HEK293 (cell line): ENCODE data around the gene BPHL.

ENCODE experiments used
- CTCF ChIA-PET: fragments of 350-600 bp; formaldehyde crosslinking; extraction: SDS; loops from one replicate; lab custom pipeline; 2021; ENCODE audit warnings: antibody characterized with exemption; lab: Yijun Ruan, JAX
- POLR2A ChIA-PET: fragments of 300-600 bp; formaldehyde crosslinking; extraction: SDS; loops from one replicate; lab custom pipeline; 2020; ENCODE audit warnings: antibody characterized with exemption, inconsistent platforms; lab: Yijun Ruan, JAX
- H3K27ac ChIP-seq: fragments of 200-500 bp; sonication (Bioruptor generic); 2 replicates; pipeline ENCODE4 v1.5.1; 2014; ENCODE audit warnings: low read depth, low read length, control low read depth, inconsistent platforms; ENCODE audit errors: extremely low read depth
- H3K36me3 ChIP-seq, 2 experiments: fragments of 200-500 bp in 1 of 2; sonication (Bioruptor generic) in 1 of 2; 1 replicate in 1 of 2; 2 replicates in 1 of 2; pipeline ENCODE4 v1.5.1; 2014 to 2017; ENCODE audit warnings: inconsistent platforms in 2 of 2, low read length in 2 of 2; ENCODE audit not compliant: control insufficient read depth in 2 of 2, insufficient read depth in 1 of 2
- H3K4me1 ChIP-seq: fragments of 200-500 bp; sonication (Bioruptor generic); 2 replicates; pipeline ENCODE4 v1.5.1; 2014; ENCODE audit warnings: mild to moderate bottlenecking, low read length, inconsistent platforms; ENCODE audit not compliant: control insufficient read depth, insufficient read depth
- H3K4me3 ChIP-seq: 2 replicates; pipeline ENCODE4 v1.5.1; 2011; ENCODE audit warnings: low read depth, mild to moderate bottlenecking, control low read depth, low read length, moderate library complexity
- H3K9me3 ChIP-seq: fragments of 200-500 bp; sonication (Bioruptor generic); 2 replicates; pipeline ENCODE4 v1.5.1; 2014; ENCODE audit warnings: low read depth, low read length, inconsistent platforms; ENCODE audit not compliant: control insufficient read depth, insufficient read depth
- ATF2 ChIP-seq: fragments of 450-650 bp; formaldehyde crosslinking; IDR thresholded peaks from 2 replicates; pipeline ENCODE4 v1.5.1; 2016; ENCODE audit warnings: missing biosample characterization, missing genetic modification characterization, low read depth
- BCL11A ChIP-seq: fragments of 450-650 bp; formaldehyde crosslinking; IDR thresholded peaks from 2 replicates; pipeline ENCODE4 v1.5.1; 2016; ENCODE audit warnings: low read depth, missing biosample characterization, missing genetic modification characterization
- MEIS1 ChIP-seq: sonication (generic); formaldehyde crosslinking; IDR thresholded peaks from 2 replicates; pipeline ENCODE4 v1.8.1; 2022; ENCODE audit warnings: missing genetic modification reagents, mild to moderate bottlenecking, borderline replicate concordance
- RBAK ChIP-seq: fragments of 450-650 bp; formaldehyde crosslinking; IDR thresholded peaks from 2 replicates; pipeline ENCODE4 v1.5.1; 2016; ENCODE audit warnings: missing biosample characterization, missing genetic modification characterization
- ZBTB26 ChIP-seq: fragments of 450-650 bp; formaldehyde crosslinking; optimal IDR thresholded peaks from 2 replicates; pipeline ENCODE3; 2016; ENCODE audit warnings: missing biosample characterization, mild to moderate bottlenecking, missing genetic modification characterization
- ZNF132 ChIP-seq: fragments of 450-650 bp; formaldehyde crosslinking; IDR thresholded peaks from 2 replicates; pipeline ENCODE4 v1.5.1; 2017; ENCODE audit warnings: missing biosample characterization, missing genetic modification characterization, borderline replicate concordance
- ZNF175 ChIP-seq: fragments of 450-650 bp; formaldehyde crosslinking; IDR thresholded peaks from 2 replicates; pipeline ENCODE4 v1.5.1; 2016; ENCODE audit warnings: missing biosample characterization, missing genetic modification characterization
- ZNF18 ChIP-seq: fragments of 450-650 bp; formaldehyde crosslinking; IDR thresholded peaks from 2 replicates; pipeline ENCODE4 v1.5.1; 2016; ENCODE audit warnings: missing biosample characterization, missing genetic modification characterization
- ZNF362 ChIP-seq: fragments of 450-650 bp; formaldehyde crosslinking; IDR thresholded peaks from 2 replicates; pipeline ENCODE4 v1.5.1; 2016; ENCODE audit warnings: missing biosample characterization, missing genetic modification characterization
- ZNF404 ChIP-seq: fragments of 450-650 bp; formaldehyde crosslinking; IDR thresholded peaks from 2 replicates; pipeline ENCODE4 v1.5.1; 2017; ENCODE audit warnings: missing biosample characterization, missing genetic modification characterization
- ZNF596 ChIP-seq: fragments of 450-650 bp; IDR thresholded peaks from 2 replicates; pipeline ENCODE4 v1.5.0; 2018; ENCODE audit warnings: missing biosample characterization, mild to moderate bottlenecking, missing genetic modification characterization, moderate library complexity
- ZNF704 ChIP-seq: fragments of 450-650 bp; formaldehyde crosslinking; IDR thresholded peaks from 2 replicates; pipeline ENCODE4 v1.5.1; 2016; ENCODE audit warnings: missing biosample characterization, missing genetic modification characterization
- ZNF837 ChIP-seq: fragments of 450-650 bp; formaldehyde crosslinking; IDR thresholded peaks from 2 replicates; pipeline ENCODE4 v1.5.1; 2016; ENCODE audit warnings: missing biosample characterization, missing genetic modification characterization

Gene BPHL

GRCh38 chr6:3124667-3125066 is 6.2 kb downstream of the BPHL start:
- Histone ChIP-seq H3K9me3 (no peaks in the 10 kb centered on the region), H3K4me3 (no peak overlapping the region), H3K36me3 (peaks cover 4 to 14% of the 10 kb centered on the region in 2 experiments; a peak in 2 of 3 replicates), H3K4me1 (no peaks in the 10 kb centered on the region), H3K27ac (no peak overlapping the region)
- CTCF ChIA-PET, result interaction anchor here (0.6 to 4.5 kb wide), 8 partner anchors 29 to 140 kb away, joined by 3 to 25 read pairs (median 4); partner anchors contain the start of gene TUBB2A
- POLR2A ChIA-PET, result interaction anchor here (0.7 kb wide), 2 partner anchors 127 to 387 kb away, joined by 4 to 5 read pairs; no protein-coding TSS in a partner anchor
- TF ChIP-seq ZNF404 (tag by site-specific recombination) (no peak), BCL11A (no peak), RBAK (no peak), MEIS1 (CRISPR knock-in tag) (no peak), ZBTB26 (tag by site-specific recombination) (no peak), ZNF704 (tag by site-specific recombination) (no peak), ZNF837 (tag by site-specific recombination) (no peak), ZNF362 (tag by site-specific recombination) (no peak), ZNF596 (tag by site-specific recombination) (no peak)

- Histone ChIP-seq H3K4me3 (no peak overlapping the region), H3K36me3 (peaks cover 6 to 25% of the 10 kb centered on the region in 2 experiments; a peak in 2 of 3 replicates), H3K9me3 (no peaks in the 10 kb centered on the region), H3K4me1 (no peaks in the 10 kb centered on the region), H3K27ac (no peak overlapping the region)
- CTCF ChIA-PET, result interaction anchor here (0.6 to 6.2 kb wide), 20 partner anchors 9 to 285 kb away, joined by 3 to 69 read pairs (median 3); partner anchors contain the start of genes SERPINB6 and TUBB2A
- POLR2A ChIA-PET, result no interaction called here
- TF ChIP-seq ZNF175 (tag by site-specific recombination) (no peak), ZNF18 (peak; percentile 66; the same call in 1 of the 2 replicates)
These were observed 7.3 kb downstream of the BPHL start for GRCh38 chr6:3125815-3126214.

GRCh38 chr6:3128356-3129108 is 10.0 kb downstream of the BPHL start:
- no peaks in the 10 kb centered on the region for H3K9me3 ChIP-seq
- ChIA-PET POLR2A (interaction anchor here (1.2 kb wide), 1 partner anchor 10 kb away, joined by 3 read pairs; the partner anchor contains the start of gene BPHL), CTCF (interaction anchor here (0.7 to 6.2 kb wide), 3 partner anchors 13 to 713 kb away, joined by 4 to 69 read pairs (median 4); no protein-coding TSS in a partner anchor)
- peaks cover 6 to 38% of the 10 kb centered on the region in 2 experiments; a peak in 2 of 3 replicates for H3K36me3 ChIP-seq
- no peak overlapping the region for H3K27ac ChIP-seq
- H3K4me1 ChIP-seq, result no peaks in the 10 kb centered on the region
- peak; percentile 62; the same call in 1 of the 2 replicates for TF ChIP-seq ATF2 (tag by site-specific recombination)
- TF ChIP-seq ZNF132 (tag by site-specific recombination), result no peak
- H3K4me3 ChIP-seq, result no peak overlapping the region
